T-helper 2 cell (primary cell): ENCODE results near the gene RAB8A.
"Not testable (repeated sequence)": the region's sequence is repeated elsewhere in the genome, so short reads cannot be mapped to it uniquely, and the experiment has no call there.

Experiments used
- DNase-seq, 5 experiments: peaks; one replicate each; pipeline versions ENCODE4 v3.0.0 to v3.0.0-alpha.2; 2012 to 2022

The RAB8A gene

GRCh38 chr19:16143399-16144215, 31.9 kb downstream of the RAB8A start, which contains the start of gene HSH2D:
TSS of gene HSH2D (plus strand) at chr19:16143685. CDS start at chr19:16148751, 5,066 bp downstream.
- DNase-seq = peak; percentile 47 to 94 (median 67)

GRCh38 chr19:16144216-16144581, 32.5 kb downstream of the RAB8A start:
- DNase-seq = no peak

GRCh38 chr19:16146112-16146511, 34.4 kb downstream of the RAB8A start:
- DNase-seq = no peak

GRCh38 chr19:16148443-16149229, 36.9 kb downstream of the RAB8A start:
- no peak for DNase-seq

GRCh38 chr19:16153582-16154336, 42.1 kb downstream of the RAB8A start:
- DNase-seq = no peak

- DNase-seq = no peak
These were observed 42.9 kb downstream of the RAB8A start for GRCh38 chr19:16154557-16154956.

GRCh38 chr19:16155128-16155527, 43.4 kb downstream of the RAB8A start:
- no peak for DNase-seq

GRCh38 chr19:16156904-16157303, 45.2 kb downstream of the RAB8A start:
- DNase-seq = no peak

GRCh38 chr19:16157601-16158000, 45.9 kb downstream of the RAB8A start:
- DNase-seq = no peak

GRCh38 chr19:16159655-16160054, 48.0 kb downstream of the RAB8A start:
- DNase-seq = no peak

GRCh38 chr19:16160445-16160942, 48.8 kb downstream of the RAB8A start:
- DNase-seq = no peak

- DNase-seq = peak in 1 of 5 experiments; percentile 23
These were observed 49.4 kb downstream of the RAB8A start for GRCh38 chr19:16160943-16161560.

- no peak for DNase-seq
These were observed 50.2 kb downstream of the RAB8A start for GRCh38 chr19:16161840-16162239.

- DNase-seq = no peak
These were observed 52.7 kb downstream of the RAB8A start for GRCh38 chr19:16164222-16164890.

GRCh38 chr19:16166417-16166816, 54.7 kb downstream of the RAB8A start:
- DNase-seq = no peak

GRCh38 chr19:16167055-16167454, 55.4 kb downstream of the RAB8A start:
- no peak for DNase-seq

- peak in 1 of 5 experiments; percentile 76 for DNase-seq
These were observed 56.9 kb downstream of the RAB8A start for GRCh38 chr19:16168465-16169081.

GRCh38 chr19:16170134-16170533, 58.4 kb downstream of the RAB8A start:
- no peak for DNase-seq

- no peak for DNase-seq
These were observed 64.3 kb downstream of the RAB8A start for GRCh38 chr19:16175954-16176353.

- not testable (repeated sequence) for DNase-seq
These were observed 67.2 kb downstream of the RAB8A start for GRCh38 chr19:16178866-16179265.

GRCh38 chr19:16180611-16181010, 68.9 kb downstream of the RAB8A start:
- no peak for DNase-seq
